Uterus (tissue), 2 donors: ENCODE results near the gene NAA10.

Experiments used
- CTCF ChIP-seq, 4 experiments: fragments of 200-600 bp in 2 of 4; fragments of 450-650 bp in 2 of 4; sonication (generic) in 2 of 4; IDR thresholded peaks; one replicate each; pipeline ENCODE4 v1.5.1; 2016 to 2019; ENCODE audit warnings: antibody characterized with exemption in 4 of 4, mild to moderate bottlenecking in 2 of 4, moderate library complexity in 1 of 4
- POLR2A ChIP-seq, 2 donors: fragments of 450-650 bp; IDR thresholded peaks; one replicate each; pipeline ENCODE4 v1.6.1; 2016; ENCODE audit warnings: antibody characterized with exemption in 2 of 2, mild to moderate bottlenecking in 1 of 2, moderate library complexity in 1 of 2

GRCh38 chrX:153903238-153903980, 31.4 kb downstream of the NAA10 start:
- TF ChIP-seq CTCF (IDR thresholded peaks at IDR 0.05) (no peak), POLR2A (IDR thresholded peaks at IDR 0.05) (no peak)
